LoVo (cell line): Measurements from ENCODE around the gene PELO.
A peak's percentile ranks its signal among the peaks of the same experiment; 100 is the strongest.
"Not testable (repeated sequence)": the region's sequence is repeated elsewhere in the genome, so short reads cannot be mapped to it uniquely, and the experiment has no call there.

Experiments used
- DNase-seq: peaks from one replicate; pipeline ENCODE4 v3.0.0-alpha.2; 2016; ENCODE audit warnings: low spot score

PELO gene

DNA sequence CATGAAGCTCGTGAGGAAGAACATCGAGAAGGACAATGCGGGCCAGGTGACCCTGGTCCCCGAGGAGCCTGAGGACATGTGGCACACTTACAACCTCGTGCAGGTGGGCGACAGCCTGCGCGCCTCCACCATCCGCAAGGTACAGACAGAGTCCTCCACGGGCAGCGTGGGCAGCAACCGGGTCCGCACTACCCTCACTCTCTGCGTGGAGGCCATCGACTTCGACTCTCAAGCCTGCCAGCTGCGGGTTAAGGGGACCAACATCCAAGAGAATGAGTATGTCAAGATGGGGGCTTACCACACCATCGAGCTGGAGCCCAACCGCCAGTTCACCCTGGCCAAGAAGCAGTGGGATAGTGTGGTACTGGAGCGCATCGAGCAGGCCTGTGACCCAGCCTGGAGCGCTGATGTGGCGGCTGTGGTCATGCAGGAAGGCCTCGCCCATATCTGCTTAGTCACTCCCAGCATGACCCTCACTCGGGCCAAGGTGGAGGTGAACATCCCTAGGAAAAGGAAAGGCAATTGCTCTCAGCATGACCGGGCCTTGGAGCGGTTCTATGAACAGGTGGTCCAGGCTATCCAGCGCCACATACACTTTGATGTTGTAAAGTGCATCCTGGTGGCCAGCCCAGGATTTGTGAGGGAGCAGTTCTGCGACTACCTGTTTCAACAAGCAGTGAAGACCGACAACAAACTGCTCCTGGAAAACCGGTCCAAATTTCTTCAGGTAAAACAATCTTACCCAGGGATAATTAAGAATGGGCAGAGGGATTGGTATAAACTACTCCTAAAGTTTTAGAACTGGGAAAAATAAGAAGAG lies 12.9 kb downstream of the PELO start:
- peak; percentile 80 for DNase-seq

DNA sequence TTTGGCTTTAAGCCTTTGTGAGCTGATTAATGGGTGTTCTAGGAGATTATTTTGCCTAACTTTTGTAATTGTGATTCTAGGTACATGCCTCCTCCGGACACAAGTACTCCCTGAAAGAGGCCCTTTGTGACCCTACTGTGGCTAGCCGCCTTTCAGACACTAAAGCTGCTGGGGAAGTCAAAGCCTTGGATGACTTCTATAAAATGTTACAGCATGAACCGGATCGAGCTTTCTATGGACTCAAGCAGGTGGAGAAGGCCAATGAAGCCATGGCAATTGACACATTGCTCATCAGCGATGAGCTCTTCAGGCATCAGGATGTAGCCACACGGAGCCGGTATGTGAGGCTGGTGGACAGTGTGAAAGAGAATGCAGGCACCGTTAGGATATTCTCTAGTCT lies 13.6 kb downstream of the PELO start:
- DNase-seq: no peak

DNA sequence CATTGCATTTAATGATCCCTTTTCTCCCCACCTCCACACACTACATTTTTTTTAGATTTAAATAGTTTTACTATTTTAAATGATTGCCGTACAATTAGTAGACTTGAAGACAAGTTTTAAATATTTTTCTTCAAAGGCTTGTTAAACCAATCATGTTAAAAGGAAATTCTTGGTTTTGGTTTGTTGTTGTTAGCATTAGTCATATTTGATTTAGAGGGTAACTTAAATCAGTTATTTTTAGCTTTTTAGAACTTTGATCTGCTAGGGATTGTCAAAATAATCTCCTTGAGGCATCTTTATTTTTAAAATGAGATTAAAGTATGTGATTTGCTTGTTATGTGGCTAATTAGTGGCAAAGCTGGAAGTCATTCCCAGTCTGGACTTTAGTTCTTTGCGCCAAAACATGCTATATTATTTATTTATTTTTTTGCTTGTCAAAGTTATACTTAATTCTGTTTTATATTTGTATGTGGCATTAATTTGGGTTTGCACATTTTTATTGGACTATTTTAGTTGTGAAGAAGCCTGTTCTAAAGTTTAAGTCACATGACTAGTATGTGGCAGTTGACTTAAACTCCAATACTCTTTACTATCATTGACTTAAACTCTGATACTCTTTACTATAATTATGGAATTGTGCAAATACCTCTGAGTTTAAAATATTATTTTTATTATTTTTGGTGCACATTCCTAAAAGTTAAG lies 14.7 kb downstream of the PELO start:
- DNase-seq: no peak

- DNase-seq: no peak
Measured at GRCh38 chr5:52802974-52803336, 15.2 kb downstream of the PELO start.

DNA sequence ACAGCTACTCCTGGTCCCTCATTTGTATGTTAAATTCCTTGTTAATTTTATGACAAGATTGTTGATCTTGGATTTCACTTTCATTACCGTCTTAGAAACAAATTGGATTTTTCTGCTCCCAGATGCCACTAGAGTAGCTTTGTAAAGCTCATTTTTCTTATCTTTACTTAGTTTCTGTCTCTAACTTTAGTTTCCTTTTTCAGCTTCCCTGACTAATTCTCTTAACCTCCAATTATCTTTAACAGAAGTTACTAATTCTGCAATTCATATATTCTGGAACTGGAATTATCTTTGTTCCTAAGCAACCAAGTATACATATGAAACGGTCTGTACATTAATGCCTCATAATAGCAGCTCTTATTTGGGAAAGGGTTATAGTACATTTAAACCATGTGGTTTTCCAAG lies 16.7 kb downstream of the PELO start:
- no peak for DNase-seq

DNA sequence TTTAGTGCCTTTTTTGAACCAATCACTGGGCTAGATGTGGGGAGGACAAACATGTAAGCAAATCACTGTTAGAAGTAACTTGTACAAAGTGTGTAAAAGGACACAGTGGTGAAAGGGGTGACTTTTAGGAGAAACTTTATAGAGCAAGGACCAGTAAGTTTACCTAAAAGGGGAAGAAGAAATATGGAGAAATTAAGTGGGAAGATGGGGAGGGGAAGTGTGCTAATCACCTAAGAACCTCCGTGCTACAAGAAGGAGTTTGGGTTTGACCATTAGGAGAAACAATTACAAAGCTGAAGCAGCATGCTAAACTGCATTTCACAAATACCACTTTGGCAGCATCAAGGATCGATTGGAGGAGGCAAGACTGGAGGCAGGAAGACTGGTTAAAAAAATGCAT lies 17.3 kb downstream of the PELO start:
- DNase-seq: no peak

GRCh38 chr5:52805615-52806014 lies 17.9 kb downstream of the PELO start:
- no peak for DNase-seq

DNA sequence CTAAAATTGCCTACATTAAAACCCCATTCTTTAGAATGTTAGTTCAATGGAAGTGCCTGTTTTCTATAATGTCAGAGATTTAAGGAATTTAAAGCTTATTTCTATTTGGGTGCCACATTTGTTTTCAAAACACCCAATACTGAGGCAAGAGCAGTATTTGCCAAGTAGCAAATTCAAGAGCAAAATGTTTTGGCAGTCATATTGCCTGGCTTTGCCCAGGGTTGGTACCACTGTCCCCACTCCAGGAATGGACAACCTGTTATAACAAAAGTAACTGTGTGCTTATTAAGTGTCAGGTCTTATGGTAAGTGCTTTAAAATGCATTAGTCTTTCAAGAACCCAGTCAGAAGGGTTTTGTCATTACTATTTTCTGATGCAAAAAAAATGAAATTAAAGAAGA lies 19.3 kb downstream of the PELO start:
- DNase-seq: no peak

DNA sequence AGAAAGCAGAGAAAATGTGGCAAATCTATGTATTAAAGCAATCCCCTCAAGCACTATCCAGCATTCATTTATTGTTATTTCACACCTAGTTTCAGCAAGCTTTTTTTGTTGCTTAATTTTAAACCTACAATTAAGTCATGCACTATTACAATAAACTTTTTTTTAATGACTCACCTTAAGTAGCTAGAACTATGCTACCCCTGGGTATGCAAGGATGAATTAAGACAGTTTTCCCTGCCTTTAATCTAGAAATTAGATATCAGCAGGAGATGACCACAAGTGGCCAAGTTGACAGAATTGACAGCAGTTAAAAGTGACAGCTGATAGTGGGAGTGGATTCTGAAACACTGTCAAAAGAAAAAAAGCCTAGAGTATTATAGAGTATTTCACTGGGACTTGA lies 20.0 kb downstream of the PELO start:
- no peak for DNase-seq

- DNase-seq: no peak
Measured at GRCh38 chr5:52808316-52808901, 20.7 kb downstream of the PELO start.

GRCh38 chr5:52809884-52810283 lies 22.2 kb downstream of the PELO start:
- DNase-seq: no peak

DNA sequence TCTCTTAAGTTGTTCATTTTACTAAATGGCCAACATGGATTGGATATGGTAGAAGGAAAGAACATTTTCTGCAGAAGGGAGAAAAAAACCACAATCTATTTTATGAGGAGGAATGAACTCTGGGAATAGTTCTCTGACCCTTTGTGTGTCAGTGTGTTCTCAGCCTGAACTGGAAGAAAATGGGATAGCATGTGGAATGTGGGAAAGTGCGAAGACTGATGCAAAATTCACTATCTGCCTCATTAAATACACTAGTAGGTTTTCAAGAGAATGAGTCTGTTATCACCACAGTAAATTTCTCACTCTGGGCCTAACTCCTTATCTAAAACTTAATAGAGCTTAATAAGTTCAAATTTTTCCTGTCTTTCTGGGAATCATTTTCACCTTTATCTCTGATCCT lies 22.7 kb downstream of the PELO start:
- DNase-seq: no peak

DNA sequence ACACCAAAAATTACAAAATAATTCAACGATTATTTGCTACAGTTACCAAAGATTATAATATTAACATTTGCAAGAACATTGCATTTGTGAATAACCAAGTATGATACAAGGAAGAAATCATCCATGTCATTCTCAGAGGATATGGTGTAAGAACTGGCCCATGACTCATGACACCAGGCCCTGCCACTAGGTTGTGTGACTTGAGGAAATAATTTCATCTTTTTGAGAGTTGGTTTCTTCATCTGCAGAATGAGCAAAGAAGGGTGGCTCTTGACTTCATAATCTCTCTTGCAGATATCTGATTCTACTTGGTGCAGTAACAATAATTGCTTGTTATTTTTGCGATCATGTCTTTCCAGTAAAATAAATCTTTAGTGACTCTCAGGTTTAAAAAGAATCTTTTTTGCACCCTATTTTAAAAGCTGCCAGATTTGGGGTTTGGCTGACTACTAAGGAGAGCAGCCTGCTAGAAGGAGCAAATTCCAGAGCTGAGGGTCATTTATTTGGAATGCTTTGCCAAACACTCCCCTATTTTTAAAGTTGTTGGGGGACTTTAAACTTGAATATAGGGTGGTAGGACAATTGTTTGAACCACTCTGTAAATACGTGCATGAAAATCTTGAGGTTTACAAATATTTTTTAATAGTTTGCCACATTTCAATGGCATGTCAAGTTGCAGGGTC lies 23.5 kb downstream of the PELO start:
- DNase-seq: peak; percentile 33

DNA sequence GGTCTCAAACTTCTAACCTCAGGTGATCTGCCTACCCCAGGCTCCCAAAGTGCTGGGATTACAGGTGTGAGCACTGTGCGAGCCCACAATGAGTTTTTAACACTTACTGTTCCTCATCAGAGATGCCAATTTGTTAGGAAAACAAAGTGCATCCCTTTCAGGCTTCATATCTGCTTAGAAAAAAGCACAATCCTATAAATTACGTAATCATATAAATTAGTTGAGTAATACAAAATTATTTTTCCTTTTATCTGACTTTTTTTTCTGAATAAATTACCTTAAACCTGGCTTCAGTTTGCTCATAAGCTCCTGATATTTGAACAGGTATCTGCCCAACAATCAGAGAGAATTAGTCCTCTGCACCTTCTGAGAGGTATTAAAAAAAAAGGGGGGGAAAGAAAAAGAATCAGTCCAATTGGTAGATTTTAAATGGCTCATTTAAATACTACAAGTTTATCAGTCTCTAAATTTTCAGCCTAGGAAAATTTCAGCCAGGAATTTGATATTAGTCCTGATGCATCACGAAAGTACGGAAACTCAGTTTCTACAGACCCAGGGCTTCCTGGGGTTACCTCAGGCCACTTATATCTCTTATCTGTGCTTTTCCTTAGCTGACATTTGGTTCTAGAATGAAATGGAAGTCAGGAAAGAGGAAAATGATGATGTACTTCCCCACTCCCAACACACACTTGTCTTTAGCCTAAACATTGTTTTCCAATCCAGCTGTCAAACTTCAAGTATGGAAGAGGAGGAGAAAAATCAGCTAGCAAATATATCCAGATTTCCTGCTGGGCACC lies 26.8 kb downstream of the PELO start:
- no peak for DNase-seq

GRCh38 chr5:52817818-52818217 lies 30.1 kb downstream of the PELO start:
- DNase-seq: no peak

GRCh38 chr5:52818360-52818759 lies 30.6 kb downstream of the PELO start:
- DNase-seq: no peak

DNA sequence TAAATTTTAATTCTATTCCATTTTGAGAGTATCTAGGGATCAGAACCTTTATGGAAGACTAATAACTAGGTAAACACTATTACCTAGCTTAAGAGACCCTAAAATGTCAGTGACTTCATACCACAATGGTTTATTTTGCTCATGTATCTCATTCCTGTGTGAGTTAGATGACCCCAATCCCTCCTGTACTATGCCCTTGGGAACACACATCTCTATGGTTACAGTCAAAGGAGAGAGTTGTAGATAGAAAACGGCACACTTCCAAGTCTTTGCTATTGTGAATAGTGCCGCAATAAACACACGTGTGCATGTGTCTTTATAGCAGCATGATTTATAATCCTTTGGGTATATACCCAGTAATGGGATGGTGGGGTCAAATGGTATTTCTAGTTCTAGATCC lies 31.1 kb downstream of the PELO start:
- DNase-seq: not testable (repeated sequence)

DNA sequence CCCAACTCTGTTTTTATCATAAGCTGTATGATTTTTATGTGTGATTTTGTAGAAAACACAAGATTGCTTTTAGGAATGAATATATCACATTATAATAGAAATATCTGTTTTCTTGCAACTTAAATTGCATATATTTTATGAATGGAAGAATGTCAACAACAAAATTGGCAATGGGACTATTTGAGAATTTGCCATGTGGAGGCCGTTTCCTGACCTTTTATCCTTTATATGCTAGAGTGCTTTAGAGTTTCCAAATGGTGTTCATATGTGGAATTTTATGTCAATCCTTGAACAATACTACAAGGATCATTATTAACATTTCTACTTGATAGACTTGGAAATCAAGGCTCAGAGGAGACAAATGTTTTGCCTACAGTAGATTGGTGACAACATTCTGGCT lies 34.2 kb downstream of the PELO start:
- DNase-seq: no peak

- no peak for DNase-seq
Measured at GRCh38 chr5:52822437-52822836, 34.7 kb downstream of the PELO start.

DNA sequence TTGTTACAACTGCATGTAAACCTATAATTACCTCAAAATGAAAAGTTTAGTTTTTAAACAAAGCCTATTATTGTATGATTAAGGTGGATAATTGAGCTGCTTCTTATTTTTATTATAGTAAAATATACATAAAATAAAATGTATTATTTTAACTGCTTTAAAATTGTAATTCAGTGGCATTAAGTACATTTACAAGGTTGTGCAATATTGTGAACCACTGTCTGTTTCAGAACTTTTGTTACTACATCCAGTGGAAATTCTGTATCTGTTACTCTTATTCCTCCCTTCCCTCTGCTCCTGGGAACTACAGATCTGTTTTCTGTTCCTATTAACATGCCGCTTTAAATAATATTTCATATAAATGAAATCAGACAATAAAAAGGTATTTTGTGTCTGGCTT lies 37.1 kb downstream of the PELO start:
- no peak for DNase-seq

GRCh38 chr5:52825826-52826225 lies 38.1 kb downstream of the PELO start:
- DNase-seq: no peak

DNA sequence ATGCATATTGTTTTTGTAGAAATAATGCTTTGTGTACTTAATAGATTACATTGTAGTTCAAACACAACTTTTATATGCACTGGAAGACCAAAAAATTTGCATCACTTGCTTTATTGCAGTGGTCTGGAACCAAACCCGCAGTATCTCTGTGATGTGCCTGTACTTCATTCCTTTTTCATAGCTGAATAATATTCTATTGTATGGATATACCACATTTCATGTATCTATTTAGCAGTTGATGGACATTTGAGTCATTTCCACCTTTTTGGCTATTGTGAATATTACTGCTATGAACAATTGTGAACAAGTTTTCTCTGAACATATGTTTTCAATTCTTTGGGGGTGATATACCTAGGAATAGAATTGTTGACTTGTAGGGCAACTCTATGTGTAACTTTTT lies 40.1 kb downstream of the PELO start:
- DNase-seq: no peak
